Progenitor cell of endocrine pancreas (in vitro differentiated cells): ENCODE results near the gene ATP8B1. TPM values are rescaled to one million over a fixed set of nuclear protein-coding genes. Genes with fewer than 3 reads are reported as not detected.

ENCODE experiments used
- DNase-seq: peaks from one replicate; pipeline ENCODE4 v3.0.0; 2021; ENCODE audit warnings: low spot score; ENCODE audit not compliant: unreplicated experiment
- H3K27ac Mint-ChIP-seq: 2 replicates; pipeline ENCODE4 v1.8.0; 2021; ENCODE audit warnings: mild to moderate bottlenecking, moderate library complexity, mixed read lengths
- H3K27me3 Mint-ChIP-seq: 2 replicates; pipeline ENCODE4 v1.8.0; 2021; ENCODE audit warnings: mixed read lengths
- H3K36me3 Mint-ChIP-seq: 2 replicates; pipeline ENCODE4 v1.8.0; 2022; ENCODE audit warnings: mixed read lengths; ENCODE audit not compliant: insufficient read depth
- H3K4me1 Mint-ChIP-seq: 2 replicates; pipeline ENCODE4 v1.8.0; 2021; ENCODE audit warnings: low read depth, mixed read lengths
- H3K4me3 Mint-ChIP-seq: 2 replicates; pipeline ENCODE4 v1.8.0; 2021; ENCODE audit warnings: low read depth, mild to moderate bottlenecking, moderate library complexity, mixed read lengths
- H3K9me3 Mint-ChIP-seq: 2 replicates; pipeline ENCODE4 v1.8.0; 2021; ENCODE audit warnings: low read depth, mixed read lengths
- CTCF ChIP-seq: fragments of 200-600 bp; sonication (generic); IDR thresholded peaks from one replicate; pipeline ENCODE4 v1.5.0; 2021; ENCODE audit warnings: antibody characterized with exemption, mild to moderate bottlenecking; ENCODE audit not compliant: unreplicated experiment
- total RNA-seq: library from RNA; stranded (reverse); gene quantifications from 2 replicates; pipeline ENCODE4 v1.2.1, GENCODE V29; 2021

Gene ATP8B1
- total RNA-seq, 1 donor from 2014 or later = 21.9 TPM

GRCh38 chr18:57747809-57748680, 55.1 kb downstream of the ATP8B1 start:
- Mint-ChIP-seq H3K27ac (peak overlapping the region; percentile 67), H3K36me3 (no peaks in the 10 kb centered on the region), H3K9me3 (no peaks in the 10 kb centered on the region), H3K4me3 (no peak overlapping the region), H3K27me3 (no peaks in the 10 kb centered on the region), H3K4me1 (peaks cover 45% of the 10 kb centered on the region)
- DNase-seq = no peak
- no peak for TF ChIP-seq CTCF

- Mint-ChIP-seq H3K9me3 (no peaks in the 10 kb centered on the region), H3K4me1 (peaks cover 34% of the 10 kb centered on the region), H3K27me3 (no peaks in the 10 kb centered on the region), H3K4me3 (no peak overlapping the region), H3K27ac (no peak overlapping the region), H3K36me3 (peaks cover 2% of the 10 kb centered on the region)
- no peak for DNase-seq
- no peak for TF ChIP-seq CTCF
Measured at GRCh38 chr18:57744211-57744694, 58.9 kb downstream of the ATP8B1 start.

DNA sequence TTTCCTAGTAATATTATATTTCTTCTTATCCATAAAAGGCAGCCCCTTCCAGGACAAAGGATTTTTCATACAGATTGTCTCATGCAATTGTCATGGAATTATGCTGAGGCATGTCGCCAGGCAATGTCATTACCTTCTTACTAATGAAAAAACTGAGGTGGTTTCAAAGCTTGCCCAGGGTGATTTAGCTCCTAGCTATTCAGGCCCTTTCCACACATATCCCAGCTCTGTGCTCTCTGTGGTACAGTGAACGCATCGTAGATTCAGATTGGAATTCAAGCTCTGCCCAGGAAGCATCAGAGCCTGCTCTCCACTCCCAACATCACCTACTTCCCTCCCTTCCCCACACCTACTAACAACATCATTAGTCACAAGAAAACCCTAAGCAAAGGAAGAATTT, 60.1 kb downstream of the ATP8B1 start:
- TF ChIP-seq CTCF = no peak
- H3K27me3 Mint-ChIP-seq = no peaks in the 10 kb centered on the region
- H3K36me3 Mint-ChIP-seq = peaks cover 5% of the 10 kb centered on the region
- H3K4me3 Mint-ChIP-seq = no peak overlapping the region
- H3K27ac Mint-ChIP-seq = peak overlapping the region; percentile 43
- DNase-seq = no peak
- H3K4me1 Mint-ChIP-seq = peaks cover 24% of the 10 kb centered on the region
- no peaks in the 10 kb centered on the region for H3K9me3 Mint-ChIP-seq

GRCh38 chr18:57741273-57741672, 61.8 kb downstream of the ATP8B1 start:
- peaks cover 5% of the 10 kb centered on the region for H3K36me3 Mint-ChIP-seq
- no peaks in the 10 kb centered on the region for H3K9me3 Mint-ChIP-seq
- no peak for DNase-seq
- peaks cover 19% of the 10 kb centered on the region for H3K4me1 Mint-ChIP-seq
- no peak overlapping the region for H3K27ac Mint-ChIP-seq
- no peaks in the 10 kb centered on the region for H3K27me3 Mint-ChIP-seq
- TF ChIP-seq CTCF = no peak
- no peak overlapping the region for H3K4me3 Mint-ChIP-seq

DNA sequence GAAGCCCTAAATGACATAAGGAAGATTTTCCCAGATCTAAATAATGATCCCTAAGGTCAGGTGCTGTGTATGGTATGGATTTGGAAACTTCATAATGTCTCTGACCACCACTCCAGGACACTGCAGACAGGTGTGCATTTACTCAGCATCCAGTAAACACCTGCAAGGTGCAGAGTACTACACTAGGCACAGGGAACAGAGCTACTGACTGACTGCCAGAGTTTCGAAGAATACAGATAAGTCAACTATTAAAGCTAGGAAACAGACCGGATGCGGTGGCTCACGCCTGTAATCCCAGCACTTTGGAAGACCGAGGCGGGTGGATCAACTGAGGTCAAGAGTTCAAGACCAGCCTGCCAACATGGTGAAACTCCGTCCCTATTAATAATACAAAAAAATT, 65.0 kb downstream of the ATP8B1 start:
- H3K4me3 Mint-ChIP-seq = no peak overlapping the region
- no peak for DNase-seq
- no peak for TF ChIP-seq CTCF
- peaks cover 8% of the 10 kb centered on the region for H3K36me3 Mint-ChIP-seq
- peaks cover 3% of the 10 kb centered on the region for H3K9me3 Mint-ChIP-seq
- H3K27ac Mint-ChIP-seq = no peak overlapping the region
- H3K27me3 Mint-ChIP-seq = no peaks in the 10 kb centered on the region
- H3K4me1 Mint-ChIP-seq = peaks cover 8% of the 10 kb centered on the region
